ENCODE measurements around the gene DYSF. TPM values are rescaled to one million over a fixed set of nuclear protein-coding genes. Genes with fewer than 3 reads are reported as not detected.
A peak's percentile ranks its signal among the peaks of the same experiment; 100 is the strongest.

DYSF gene
- total RNA-seq, 4 donors from 2014 or later = 17.4 to 40.7 (median 18.5) TPM

DNA sequence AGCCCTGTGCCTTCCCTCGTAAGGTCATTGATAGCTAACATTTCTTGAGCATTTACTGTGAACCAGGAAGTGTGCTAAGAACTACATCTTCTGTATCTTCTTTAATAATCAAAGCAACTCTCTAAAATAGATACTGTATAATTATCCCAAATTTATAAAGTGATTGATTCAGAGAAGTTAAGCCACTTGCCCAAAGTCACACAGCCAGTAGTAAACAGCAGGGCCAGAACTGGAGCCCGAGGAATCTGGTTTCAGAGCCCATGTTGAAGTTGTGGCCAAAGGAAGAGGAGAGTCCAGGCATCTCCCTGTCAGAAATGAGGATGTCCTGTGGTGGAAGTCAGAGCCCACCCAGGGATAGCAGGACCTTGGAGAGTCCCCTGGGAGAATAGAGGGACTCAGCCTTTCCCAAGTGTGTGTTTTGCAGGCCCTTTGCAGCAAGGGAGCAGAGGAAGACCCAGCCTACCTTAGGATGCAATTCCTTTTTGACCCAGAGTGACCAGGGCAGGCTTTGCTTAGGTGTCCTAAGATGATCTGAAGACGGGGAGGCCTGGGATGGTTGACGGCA, 134.2 kb downstream of the DYSF start:
- Histone ChIP-seq H3K27me3 (no peaks in the 10 kb centered on the region), H3K36me3 (peaks cover 0 to 76% (median 34%) of the 10 kb centered on the region in 4 donors), H3K4me3 (no peak overlapping the region), H3K9me3 (no peaks in the 10 kb centered on the region), H3K4me1 (peaks cover 0 to 4% (median 0%) of the 10 kb centered on the region in 4 donors), H3K27ac (replicated peaks in 1 of 4) (no peak overlapping the region)
- intact Hi-C loops (cut with DNase I) = no loop called here
- TF ChIP-seq POLR2AphosphoS5 (IDR thresholded peaks at IDR 0.05) = no peak
- 96% methylated on average over 4 of the region's 4 CpGs for WGBS
- no peak for DNase-seq (ENCODE audit: extremely low spot score)

DNA sequence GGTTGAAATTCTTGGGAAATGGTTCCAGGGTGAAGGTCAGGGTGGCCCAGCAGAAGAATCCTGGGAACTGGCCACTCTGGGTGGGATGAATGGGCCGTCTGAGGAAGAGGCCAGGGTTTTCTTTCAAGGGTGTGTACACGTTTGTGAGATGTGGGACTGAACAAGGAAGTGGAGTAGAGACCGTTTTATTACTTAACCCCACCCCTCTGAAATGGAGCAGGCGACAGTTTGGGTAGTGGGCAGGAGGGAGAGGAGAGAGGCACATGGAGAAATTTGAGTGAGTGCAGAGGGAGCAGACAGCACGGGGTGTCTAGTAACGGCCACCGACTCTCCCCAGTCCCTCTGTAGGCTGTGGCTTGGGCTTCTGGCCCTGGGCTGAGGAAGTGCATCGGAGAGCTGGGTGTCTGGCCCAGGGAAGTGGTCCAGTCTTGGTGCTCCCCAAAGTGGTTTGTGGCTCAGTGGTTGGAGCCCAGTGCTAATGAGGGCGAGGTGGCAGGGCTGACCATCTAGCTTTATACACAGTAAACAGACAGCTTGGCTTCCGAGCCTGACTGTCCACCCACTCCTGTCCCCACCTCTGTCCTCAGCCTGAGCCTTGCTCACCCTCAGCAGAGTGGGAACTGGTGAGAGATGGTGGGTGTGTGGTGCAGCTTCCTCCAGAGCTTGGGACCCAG, 135.3 kb downstream of the DYSF start:
- H3K4me1 ChIP-seq = peaks cover 0 to 4% (median 0%) of the 10 kb centered on the region in 4 donors
- peaks cover 0 to 77% (median 36%) of the 10 kb centered on the region in 4 donors for H3K36me3 ChIP-seq
- 76% methylated on average over 10 of the region's 10 CpGs for whole genome bisulfite sequencing
- H3K27me3 ChIP-seq = no peaks in the 10 kb centered on the region
- no peak for TF ChIP-seq EP300 (IDR thresholded peaks at IDR 0.05)
- TF ChIP-seq POLR2A (IDR thresholded peaks at IDR 0.05; ENCODE audit: low read depth) = no peak
- TF ChIP-seq POLR2AphosphoS5 (IDR thresholded peaks at IDR 0.05) = no peak
- TF ChIP-seq, protein P1, sequence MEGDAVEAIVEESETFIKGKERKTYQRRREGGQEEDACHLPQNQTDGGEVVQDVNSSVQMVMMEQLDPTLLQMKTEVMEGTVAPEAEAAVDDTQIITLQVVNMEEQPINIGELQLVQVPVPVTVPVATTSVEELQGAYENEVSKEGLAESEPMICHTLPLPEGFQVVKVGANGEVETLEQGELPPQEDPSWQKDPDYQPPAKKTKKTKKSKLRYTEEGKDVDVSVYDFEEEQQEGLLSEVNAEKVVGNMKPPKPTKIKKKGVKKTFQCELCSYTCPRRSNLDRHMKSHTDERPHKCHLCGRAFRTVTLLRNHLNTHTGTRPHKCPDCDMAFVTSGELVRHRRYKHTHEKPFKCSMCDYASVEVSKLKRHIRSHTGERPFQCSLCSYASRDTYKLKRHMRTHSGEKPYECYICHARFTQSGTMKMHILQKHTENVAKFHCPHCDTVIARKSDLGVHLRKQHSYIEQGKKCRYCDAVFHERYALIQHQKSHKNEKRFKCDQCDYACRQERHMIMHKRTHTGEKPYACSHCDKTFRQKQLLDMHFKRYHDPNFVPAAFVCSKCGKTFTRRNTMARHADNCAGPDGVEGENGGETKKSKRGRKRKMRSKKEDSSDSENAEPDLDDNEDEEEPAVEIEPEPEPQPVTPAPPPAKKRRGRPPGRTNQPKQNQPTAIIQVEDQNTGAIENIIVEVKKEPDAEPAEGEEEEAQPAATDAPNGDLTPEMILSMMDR (IDR thresholded peaks at IDR 0.05) = no peak
- no peak overlapping the region for H3K4me3 ChIP-seq
- intact Hi-C loops (cut with DNase I) = no loop called here
- H3K27ac ChIP-seq (replicated peaks in 1 of 4) = no peak overlapping the region
- no peak for DNase-seq (ENCODE audit: extremely low spot score)
- H3K9me3 ChIP-seq = no peaks in the 10 kb centered on the region

DNA sequence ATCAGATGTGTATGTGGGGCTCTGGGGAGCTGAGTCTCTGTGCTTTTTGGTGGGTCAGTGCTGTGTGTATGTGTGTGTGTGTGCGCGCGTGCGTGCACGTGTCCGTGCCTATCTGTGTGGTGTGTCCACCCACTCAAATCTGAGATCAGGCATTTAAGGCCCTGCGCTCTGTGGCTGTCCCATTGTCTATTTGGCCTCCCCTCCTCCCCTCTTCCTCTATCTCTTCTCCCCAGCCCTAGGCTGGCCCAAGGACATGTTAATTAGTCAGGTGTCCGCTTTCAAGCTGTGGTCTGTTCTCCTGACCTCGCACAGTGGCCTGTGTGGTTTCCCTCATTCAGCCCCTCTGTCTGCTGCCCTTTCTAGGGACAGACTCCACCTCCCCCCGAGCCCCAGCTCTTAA, 136.4 kb downstream of the DYSF start:
- Histone ChIP-seq H3K4me3 (no peak overlapping the region), H3K27ac (replicated peaks in 1 of 4) (no peak overlapping the region), H3K9me3 (no peaks in the 10 kb centered on the region), H3K36me3 (peaks cover 0 to 77% (median 41%) of the 10 kb centered on the region in 4 donors), H3K27me3 (no peaks in the 10 kb centered on the region), H3K4me1 (peaks cover 0 to 4% (median 0%) of the 10 kb centered on the region in 4 donors)
- intact Hi-C loops (cut with DNase I) = no loop called here
- WGBS = 81% methylated on average over 9 of the region's 10 CpGs
- TF ChIP-seq POLR2AphosphoS5 (IDR thresholded peaks at IDR 0.05) = no peak
- TF ChIP-seq, protein P1 (IDR thresholded peaks at IDR 0.05) = no peak
- TF ChIP-seq EP300 (IDR thresholded peaks at IDR 0.05) = no peak
- TF ChIP-seq POLR2A (IDR thresholded peaks at IDR 0.05; ENCODE audit: low read depth) = no peak
- DNase-seq (ENCODE audit: extremely low spot score) = no peak

DNA sequence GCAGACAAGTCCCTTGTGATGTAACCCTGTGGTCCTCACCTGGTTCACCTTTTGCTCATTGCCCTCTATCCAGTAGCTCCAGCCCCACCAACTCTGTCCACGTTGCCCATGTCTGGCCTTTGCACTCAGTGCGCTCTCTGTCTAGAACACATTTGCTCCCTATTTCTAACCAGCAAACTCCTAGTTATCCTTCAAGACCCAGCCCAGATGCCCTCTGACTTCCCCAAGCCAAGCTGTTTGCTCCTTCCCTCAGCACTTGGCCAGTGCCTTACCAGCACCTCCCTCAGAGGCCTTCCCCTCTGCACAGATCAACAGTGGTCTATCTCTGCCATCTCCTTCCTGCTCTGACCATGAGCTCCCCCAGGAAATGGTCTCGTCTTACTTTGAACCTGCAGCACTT, 137.7 kb downstream of the DYSF start:
- DNase-seq (ENCODE audit: extremely low spot score) = no peak
- H3K36me3 ChIP-seq = peaks cover 0 to 76% (median 38%) of the 10 kb centered on the region in 4 donors
- 83% methylated on average over 3 of the region's 3 CpGs for WGBS

DNA sequence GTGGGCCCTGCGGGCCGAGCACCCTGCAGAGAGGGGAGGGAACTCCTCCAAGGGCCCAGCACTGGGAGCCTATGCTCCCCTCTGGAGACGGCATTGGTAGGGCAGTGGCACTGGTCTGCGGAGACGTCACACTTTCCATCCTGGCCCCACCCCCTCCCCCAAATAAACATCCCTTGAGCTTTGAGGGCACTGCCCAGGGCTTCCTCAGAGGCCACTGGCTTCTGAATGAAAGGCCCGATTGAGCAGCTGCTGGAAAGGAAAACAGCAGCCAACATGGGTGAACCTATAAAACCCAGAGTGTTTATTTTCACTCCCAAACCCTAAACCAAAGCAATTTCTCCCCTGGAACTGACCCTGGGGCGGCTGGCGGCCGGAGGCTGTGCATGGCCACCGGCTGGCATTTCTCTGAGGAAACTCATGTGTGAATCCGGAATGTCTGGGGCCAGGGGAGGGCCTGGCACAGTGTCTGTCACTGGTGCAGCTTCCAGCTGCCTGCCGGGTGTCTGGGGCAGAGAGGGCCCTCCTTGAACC, 138.9 kb downstream of the DYSF start:
- peak overlapping the region in 2 of 4 donors; percentile 7 to 57 for H3K27ac ChIP-seq (replicated peaks in 1 of 4)
- no peaks in the 10 kb centered on the region for H3K27me3 ChIP-seq
- DNase-seq (ENCODE audit: extremely low spot score) = no peak
- peaks cover 0 to 78% (median 41%) of the 10 kb centered on the region in 4 donors for H3K36me3 ChIP-seq
- no peak overlapping the region for H3K4me3 ChIP-seq
- H3K4me1 ChIP-seq = peaks cover 0 to 7% (median 3%) of the 10 kb centered on the region in 4 donors
- WGBS = 83% methylated on average over 2 of the region's 12 CpGs
- no peaks in the 10 kb centered on the region for H3K9me3 ChIP-seq
- TF ChIP-seq POLR2AphosphoS5 (IDR thresholded peaks at IDR 0.05) = no peak
- no peak for TF ChIP-seq POLR2A (IDR thresholded peaks at IDR 0.05; ENCODE audit: low read depth)
- TF ChIP-seq, protein P1 (IDR thresholded peaks at IDR 0.05) = no peak
- TF ChIP-seq EP300 (IDR thresholded peaks at IDR 0.05) = no peak
- intact Hi-C loops (cut with DNase I) = no loop called here

More for the DNA sequence above, 137.7 kb downstream of the DYSF start:
- no peak overlapping the region for H3K27ac ChIP-seq (replicated peaks in 1 of 4)
- peaks cover 0 to 4% (median 0%) of the 10 kb centered on the region in 4 donors for H3K4me1 ChIP-seq
- H3K27me3 ChIP-seq = no peaks in the 10 kb centered on the region
- TF ChIP-seq POLR2AphosphoS5 (IDR thresholded peaks at IDR 0.05) (no peak), POLR2A (IDR thresholded peaks at IDR 0.05; ENCODE audit: low read depth) (no peak), EP300 (IDR thresholded peaks at IDR 0.05) (no peak)
- TF ChIP-seq, protein P1 (IDR thresholded peaks at IDR 0.05) = no peak
- intact Hi-C loops (cut with DNase I) = no loop called here
- H3K9me3 ChIP-seq = no peaks in the 10 kb centered on the region
- H3K4me3 ChIP-seq = no peak overlapping the region
